CD4-positive, CD25-positive, alpha-beta regulatory T cell (primary cell): ENCODE data around the gene SUPV3L1. TPM values are rescaled to one million over a fixed set of nuclear protein-coding genes. Genes with fewer than 3 reads are reported as not detected.
A peak's percentile ranks its signal among the peaks of the same experiment; 100 is the strongest.

Experiments
- ATAC-seq, 2 donors: fragments of 150-1000 bp; cut with Tn5 transposase; one replicate each; pipeline ENCODE4 v1.10.0; 2021; ENCODE audit warnings: low read depth in 2 of 2, moderate number of reproducible peaks in 2 of 2, moderate library complexity in 1 of 2
- DNase-seq, 3 donors: peaks; one replicate each; pipeline versions ENCODE4 v3.0.0 to v3.0.0-alpha.2; 2012 to 2022; ENCODE audit warnings: mixed read lengths in 1 of 3
- H3K27ac ChIP-seq: one replicate; pipeline ENCODE4 v1.7.0; 2013; ENCODE audit warnings: mild to moderate bottlenecking, low read length; ENCODE audit not compliant: insufficient read depth, poor library complexity, severe bottlenecking
- H3K27me3 ChIP-seq: one replicate; pipeline ENCODE4 v1.7.0; 2013; ENCODE audit warnings: low read length; ENCODE audit not compliant: control insufficient read depth, insufficient read depth
- H3K36me3 ChIP-seq: one replicate; pipeline ENCODE4 v1.7.0; 2013; ENCODE audit warnings: mild to moderate bottlenecking, low read length, moderate library complexity; ENCODE audit not compliant: control insufficient read depth, insufficient read depth
- H3K4me1 ChIP-seq: 2 replicates; pipeline ENCODE4 v1.7.0; 2013; ENCODE audit warnings: mild to moderate bottlenecking, low read length; ENCODE audit not compliant: insufficient read depth, control insufficient read depth, poor library complexity, severe bottlenecking
- H3K4me3 ChIP-seq: one replicate; pipeline ENCODE4 v1.7.0; 2013; ENCODE audit warnings: low read depth, mild to moderate bottlenecking, low read length, moderate library complexity
- H3K9me3 ChIP-seq, 2 experiments: 1 replicate in 1 of 2; 2 replicates in 1 of 2; pipeline ENCODE4 v1.7.0; 2013; ENCODE audit warnings: low read length in 2 of 2, mild to moderate bottlenecking in 1 of 2, moderate library complexity in 1 of 2; ENCODE audit not compliant: control insufficient read depth in 2 of 2
- H3K27ac Mint-ChIP-seq, 3 donors: one replicate each; pipeline ENCODE4 v1.8.0; 2020 to 2022; ENCODE audit warnings: mild to moderate bottlenecking in 3 of 3, mixed read lengths in 3 of 3, moderate library complexity in 2 of 3
- H3K27me3 Mint-ChIP-seq: one replicate; pipeline ENCODE4 v1.8.0; 2022; ENCODE audit warnings: mild to moderate bottlenecking, mixed read lengths
- H3K36me3 Mint-ChIP-seq: one replicate; pipeline ENCODE4 v1.8.0; 2020; ENCODE audit warnings: mixed read lengths
- H3K4me1 Mint-ChIP-seq, 4 donors: one replicate each; pipeline ENCODE4 v1.8.0; 2020 to 2022; ENCODE audit warnings: mixed read lengths in 4 of 4, mild to moderate bottlenecking in 1 of 4
- H3K4me3 Mint-ChIP-seq, 4 donors: one replicate each; pipeline ENCODE4 v1.8.0; 2020 to 2022; ENCODE audit warnings: mild to moderate bottlenecking in 4 of 4, mixed read lengths in 4 of 4, moderate library complexity in 3 of 4
- H3K9me3 Mint-ChIP-seq, 7 donors: one replicate each; pipeline ENCODE4 v1.8.0; 2020 to 2022; ENCODE audit warnings: mixed read lengths in 7 of 7, mild to moderate bottlenecking in 3 of 7, moderate library complexity in 2 of 7
- polyA plus RNA-seq, 4 donors: library from polyadenylated mRNA; unstranded; fragments of 300-500 nt; fragmentation: Illumina TruSeq; gene quantifications; one replicate each; pipeline ENCODE4 v1.2.3, GENCODE V29; 2021
- total RNA-seq: library from RNA; stranded (reverse); gene quantifications from one replicate; pipeline ENCODE4 v1.2.3, GENCODE V29; 2022

Gene SUPV3L1
- total and polyA plus RNA-seq, 5 donors from 2014 or later = 9.8 to 51.1 (median 18.7) TPM

DNA sequence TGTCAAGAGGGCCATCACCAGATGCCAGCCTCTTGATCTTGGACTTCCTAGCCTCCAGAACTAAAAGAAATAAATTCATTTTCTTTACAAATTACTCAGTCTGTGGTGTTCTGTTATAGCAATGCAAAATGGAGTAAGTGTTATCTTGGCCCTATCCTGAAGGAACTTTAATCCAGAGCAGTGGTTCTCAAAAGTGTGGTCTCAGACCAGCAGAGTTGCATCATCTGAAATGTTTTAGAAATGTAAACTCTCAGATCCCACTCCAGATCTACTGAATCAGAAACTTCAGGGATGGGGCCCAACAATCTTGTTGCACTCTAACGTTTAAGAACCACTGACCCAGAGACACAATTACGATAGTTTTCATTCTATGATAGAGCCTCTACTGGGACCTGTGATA is 3.2 kb upstream of the SUPV3L1 start:
- H3K9me3 ChIP-seq = no peaks in the 10 kb centered on the region
- no peaks in the 10 kb centered on the region for H3K36me3 Mint-ChIP-seq
- no peak overlapping the region for H3K4me3 Mint-ChIP-seq
- H3K4me1 Mint-ChIP-seq = peaks cover 14 to 29% (median 23%) of the 10 kb centered on the region in 4 donors
- no peak overlapping the region for H3K27ac ChIP-seq
- no peak for ATAC-seq
- peaks cover 26% of the 10 kb centered on the region for H3K4me1 ChIP-seq
- H3K36me3 ChIP-seq = peaks cover 9% of the 10 kb centered on the region
- no peak for DNase-seq
- H3K27ac Mint-ChIP-seq = no peak overlapping the region
- H3K27me3 ChIP-seq = no peaks in the 10 kb centered on the region
- H3K27me3 Mint-ChIP-seq = no peaks in the 10 kb centered on the region
- H3K9me3 Mint-ChIP-seq = no peaks in the 10 kb centered on the region
- H3K4me3 ChIP-seq = no peak overlapping the region

GRCh38 chr10:69179089-69179742 is 818 bp upstream of the SUPV3L1 start:
- Histone ChIP-seq H3K4me1 (peaks cover 26% of the 10 kb centered on the region), H3K27ac (peak overlapping the region; percentile 95), H3K9me3 (no peaks in the 10 kb centered on the region), H3K27me3 (no peaks in the 10 kb centered on the region), H3K36me3 (peaks cover 10% of the 10 kb centered on the region), H3K4me3 (peak overlapping the region; percentile 97)
- peak in 1 of 3 donors; percentile 38 for DNase-seq
- Mint-ChIP-seq H3K4me3 (peak overlapping the region; percentile 93 to 99 (median 98)), H3K9me3 (no peaks in the 10 kb centered on the region), H3K27ac (peak overlapping the region; percentile 100), H3K27me3 (no peaks in the 10 kb centered on the region), H3K4me1 (peaks cover 23 to 46% (median 31%) of the 10 kb centered on the region in 4 donors), H3K36me3 (peaks cover 9% of the 10 kb centered on the region)
- ATAC-seq = peak; percentile 17 to 23

GRCh38 chr10:69180525-69181204 is 631 bp downstream of the SUPV3L1 start:
- Mint-ChIP-seq H3K36me3 (peaks cover 13% of the 10 kb centered on the region), H3K9me3 (no peaks in the 10 kb centered on the region), H3K4me1 (peaks cover 32 to 56% (median 40%) of the 10 kb centered on the region in 4 donors), H3K27ac (peak overlapping the region; percentile 100), H3K4me3 (peak overlapping the region; percentile 93 to 99 (median 98)), H3K27me3 (no peaks in the 10 kb centered on the region)
- Histone ChIP-seq H3K4me3 (peak overlapping the region; percentile 97), H3K9me3 (no peaks in the 10 kb centered on the region), H3K27me3 (no peaks in the 10 kb centered on the region), H3K27ac (peak overlapping the region; percentile 95), H3K4me1 (peaks cover 26% of the 10 kb centered on the region), H3K36me3 (peaks cover 13% of the 10 kb centered on the region)
- DNase-seq (peak in 2 of 3 donors; percentile 19 to 21), ATAC-seq (peak in 1 of 2 donors; percentile 21)

DNA sequence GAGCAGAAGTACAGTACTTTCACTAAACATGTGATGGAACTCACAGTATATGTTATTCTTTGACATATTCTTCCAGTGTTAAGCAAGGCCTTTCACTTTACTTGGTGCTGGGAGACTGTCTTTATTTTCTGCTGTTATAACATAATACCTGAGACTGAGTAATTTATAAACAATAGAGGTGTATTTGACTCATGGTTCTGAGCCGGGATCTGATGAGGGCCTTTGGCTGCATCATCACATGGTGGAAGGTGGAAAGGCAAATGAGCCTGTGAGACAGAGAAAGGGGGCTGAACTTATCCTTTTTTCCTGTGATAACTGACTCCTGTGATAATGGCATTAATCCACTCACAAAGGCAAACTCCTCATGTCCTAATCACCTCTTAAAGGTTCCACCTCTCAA is 1.4 kb downstream of the SUPV3L1 start:
- Mint-ChIP-seq H3K4me1 (peaks cover 32 to 56% (median 43%) of the 10 kb centered on the region in 4 donors), H3K9me3 (no peaks in the 10 kb centered on the region), H3K27me3 (no peaks in the 10 kb centered on the region), H3K36me3 (peaks cover 20% of the 10 kb centered on the region), H3K4me3 (peak overlapping the region; percentile 93 to 99 (median 98)), H3K27ac (peak overlapping the region in 2 of 3 donors; percentile 100)
- peaks cover 26% of the 10 kb centered on the region for H3K4me1 ChIP-seq
- DNase-seq (no peak), ATAC-seq (no peak)
- H3K4me3 ChIP-seq = peak overlapping the region; percentile 97
- peak overlapping the region; percentile 95 for H3K27ac ChIP-seq
- H3K36me3 ChIP-seq = peaks cover 20% of the 10 kb centered on the region
- H3K27me3 ChIP-seq = no peaks in the 10 kb centered on the region
- H3K9me3 ChIP-seq = no peaks in the 10 kb centered on the region

DNA sequence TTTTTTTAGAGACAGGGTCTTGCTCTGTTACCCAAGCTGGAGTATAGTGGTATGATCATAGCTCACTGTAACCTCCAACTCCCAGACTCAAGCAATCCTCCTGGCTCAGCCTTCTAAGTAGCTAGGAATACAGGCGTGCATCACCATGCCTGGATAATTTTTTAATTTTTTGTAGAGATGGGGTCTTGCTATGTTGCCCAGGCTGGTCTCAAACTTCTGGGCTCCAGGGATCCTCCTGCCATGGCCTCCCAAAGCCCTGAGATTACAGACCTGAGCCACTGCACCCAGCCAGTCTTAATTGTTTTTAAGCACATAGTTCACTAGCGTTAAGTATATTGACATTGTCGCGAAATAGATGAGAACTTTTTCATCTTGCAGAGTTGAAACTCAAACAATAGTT is 2.0 kb downstream of the SUPV3L1 start:
- no peaks in the 10 kb centered on the region for H3K27me3 ChIP-seq
- no peaks in the 10 kb centered on the region for H3K27me3 Mint-ChIP-seq
- H3K4me3 Mint-ChIP-seq = peak overlapping the region in 1 of 4 donors; percentile 28
- no peak overlapping the region for H3K27ac Mint-ChIP-seq
- peaks cover 26% of the 10 kb centered on the region for H3K36me3 ChIP-seq
- no peaks in the 10 kb centered on the region for H3K9me3 ChIP-seq
- peak overlapping the region; percentile 95 for H3K27ac ChIP-seq
- no peak overlapping the region for H3K4me3 ChIP-seq
- H3K4me1 Mint-ChIP-seq = peaks cover 32 to 56% (median 43%) of the 10 kb centered on the region in 4 donors
- H3K36me3 Mint-ChIP-seq = peaks cover 22% of the 10 kb centered on the region
- H3K9me3 Mint-ChIP-seq = no peaks in the 10 kb centered on the region
- DNase-seq (no peak), ATAC-seq (no peak)
- H3K4me1 ChIP-seq = peaks cover 26% of the 10 kb centered on the region

DNA sequence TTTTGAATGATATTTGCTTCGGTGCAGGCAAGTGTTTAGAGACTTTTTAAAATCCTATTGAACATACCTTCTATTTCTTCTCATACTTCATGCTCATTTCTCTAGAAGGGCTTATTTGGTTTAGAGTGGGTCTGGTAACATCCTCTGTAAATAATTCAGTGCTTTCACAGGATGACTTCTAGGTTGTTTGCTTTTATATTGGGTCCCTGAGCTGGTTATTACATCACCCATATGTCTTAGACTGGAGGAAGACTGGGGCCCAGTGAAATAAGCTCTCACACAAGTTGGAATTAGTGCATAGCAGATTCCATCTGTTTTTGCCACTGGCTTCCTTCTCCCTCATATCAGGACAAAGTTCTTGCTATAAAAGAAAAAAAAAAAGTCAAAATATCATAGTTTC is 6.5 kb downstream of the SUPV3L1 start:
- H3K27me3 Mint-ChIP-seq = no peaks in the 10 kb centered on the region
- ATAC-seq (no peak), DNase-seq (no peak)
- H3K27me3 ChIP-seq = no peaks in the 10 kb centered on the region
- peaks cover 58% of the 10 kb centered on the region for H3K36me3 ChIP-seq
- H3K27ac Mint-ChIP-seq = no peak overlapping the region
- peaks cover 15 to 35% (median 26%) of the 10 kb centered on the region in 4 donors for H3K4me1 Mint-ChIP-seq
- no peak overlapping the region for H3K4me3 ChIP-seq
- H3K4me1 ChIP-seq = peaks cover 3% of the 10 kb centered on the region
- no peak overlapping the region for H3K27ac ChIP-seq
- no peaks in the 10 kb centered on the region for H3K9me3 Mint-ChIP-seq
- no peaks in the 10 kb centered on the region for H3K9me3 ChIP-seq
- H3K4me3 Mint-ChIP-seq = no peak overlapping the region
- peaks cover 36% of the 10 kb centered on the region for H3K36me3 Mint-ChIP-seq

- H3K36me3 Mint-ChIP-seq = peaks cover 33% of the 10 kb centered on the region
- H3K27me3 Mint-ChIP-seq = no peaks in the 10 kb centered on the region
- H3K27ac Mint-ChIP-seq = peak overlapping the region; percentile 16 to 92 (median 59)
- no peak overlapping the region for H3K4me3 ChIP-seq
- H3K4me1 ChIP-seq = peaks cover 25% of the 10 kb centered on the region
- DNase-seq (no peak), ATAC-seq (no peak)
- H3K4me3 Mint-ChIP-seq = no peak overlapping the region
- no peaks in the 10 kb centered on the region for H3K27me3 ChIP-seq
- H3K9me3 ChIP-seq = no peaks in the 10 kb centered on the region
- peaks cover 53% of the 10 kb centered on the region for H3K36me3 ChIP-seq
- H3K27ac ChIP-seq = no peak overlapping the region
- no peaks in the 10 kb centered on the region for H3K9me3 Mint-ChIP-seq
- H3K4me1 Mint-ChIP-seq = peaks cover 0 to 24% (median 2%) of the 10 kb centered on the region in 4 donors
Measured at GRCh38 chr10:69201045-69201444, 21.0 kb downstream of the SUPV3L1 start.
